GM19467 (cell line): Measurements from ENCODE around the gene CWH43.
"Not testable (repeated sequence)": the region's sequence is repeated elsewhere in the genome, so short reads cannot be mapped to it uniquely, and the experiment has no call there.

Experiments
- ATAC-seq: cut with Tn5 transposase; IDR thresholded peaks from one replicate; pipeline ENCODE4 v1.9.1; 2021; ENCODE audit warnings: mild to moderate bottlenecking, moderate library complexity; ENCODE audit not compliant: unreplicated experiment

CWH43 gene

DNA sequence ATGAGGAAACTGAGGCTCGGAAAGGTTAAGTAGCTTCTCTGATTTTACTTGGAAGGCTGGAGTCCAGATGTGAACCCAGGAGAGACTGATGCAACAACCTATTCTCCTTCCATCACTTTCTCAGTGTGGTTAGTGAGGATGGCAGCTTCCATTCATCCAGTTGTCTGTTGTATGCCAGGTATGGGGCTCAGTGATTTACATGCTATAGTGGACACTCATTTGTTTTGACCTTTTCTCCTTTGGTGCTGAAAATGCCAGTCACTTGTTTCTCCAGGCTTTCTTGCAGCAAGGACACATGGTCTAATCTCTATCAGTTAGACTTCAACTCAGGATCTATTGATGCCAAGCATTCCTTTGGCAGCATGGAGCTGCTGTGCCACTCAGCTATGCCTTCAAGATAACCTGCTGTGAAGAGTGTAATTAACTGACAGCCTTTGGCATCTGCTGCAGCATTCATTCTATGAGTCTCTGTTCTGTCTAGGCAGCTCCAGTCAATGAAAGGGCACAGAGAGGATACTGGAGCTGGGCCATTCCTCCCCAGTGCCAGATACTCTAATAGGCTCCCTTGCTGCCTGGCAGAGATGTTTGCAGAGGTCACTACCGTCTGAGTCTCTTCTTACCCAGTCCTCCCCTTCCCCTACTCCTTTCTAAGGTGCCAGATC lies 11.0 kb upstream of the CWH43 start:
- no peak for ATAC-seq

DNA sequence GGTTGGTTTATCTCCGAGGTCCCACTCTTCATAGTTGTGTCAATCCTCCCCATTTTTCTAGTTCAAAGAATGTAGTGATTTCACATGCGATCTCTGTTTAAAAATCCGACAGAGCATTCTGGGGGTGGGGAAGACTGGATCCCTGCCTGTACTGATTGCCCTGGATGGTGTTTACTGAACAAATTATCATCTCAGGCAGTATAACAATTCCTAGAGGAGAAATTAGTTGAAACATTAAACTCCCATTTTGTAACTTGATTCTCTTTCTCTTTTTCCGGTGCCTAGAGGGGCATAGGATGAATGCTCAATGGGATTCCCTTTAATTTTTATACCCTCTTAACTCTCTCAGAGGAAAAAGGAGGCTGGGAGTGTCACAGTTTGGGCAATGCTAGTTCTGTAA lies 10.0 kb upstream of the CWH43 start:
- no peak for ATAC-seq

DNA sequence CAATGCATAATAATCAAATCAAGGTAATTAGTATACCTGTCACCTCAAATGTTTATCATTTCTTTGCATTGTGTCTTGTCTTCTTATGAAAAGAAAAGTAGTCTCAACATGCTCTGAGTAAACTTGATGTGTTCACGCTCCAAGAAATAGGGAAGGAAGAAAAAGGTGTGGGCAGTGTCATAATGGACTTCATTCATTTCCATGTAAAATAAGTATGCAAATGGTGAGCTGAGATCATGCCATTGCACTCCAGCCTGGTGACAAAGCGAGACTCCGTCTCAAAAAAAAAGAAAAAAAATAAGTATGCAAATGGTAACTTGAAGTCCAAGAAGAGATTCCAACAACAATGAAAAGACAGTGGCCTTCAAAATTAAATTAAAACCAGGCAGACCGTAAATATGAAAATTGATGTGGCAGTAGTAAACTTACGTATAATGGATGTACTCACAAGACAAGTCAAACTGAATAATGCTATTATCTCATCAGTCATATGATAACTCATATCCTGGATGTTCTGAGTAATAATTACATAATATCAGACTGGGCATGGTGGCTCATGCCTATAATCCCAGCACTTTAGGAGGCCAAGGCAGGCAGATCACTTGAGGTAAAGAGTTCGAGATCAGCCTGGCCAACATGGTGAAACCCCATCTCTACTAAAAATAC lies 6.0 kb upstream of the CWH43 start:
- no peak for ATAC-seq

- ATAC-seq = not testable (repeated sequence)
Measured at GRCh38 chr4:48984005-48984404, 2.1 kb upstream of the CWH43 start.

DNA sequence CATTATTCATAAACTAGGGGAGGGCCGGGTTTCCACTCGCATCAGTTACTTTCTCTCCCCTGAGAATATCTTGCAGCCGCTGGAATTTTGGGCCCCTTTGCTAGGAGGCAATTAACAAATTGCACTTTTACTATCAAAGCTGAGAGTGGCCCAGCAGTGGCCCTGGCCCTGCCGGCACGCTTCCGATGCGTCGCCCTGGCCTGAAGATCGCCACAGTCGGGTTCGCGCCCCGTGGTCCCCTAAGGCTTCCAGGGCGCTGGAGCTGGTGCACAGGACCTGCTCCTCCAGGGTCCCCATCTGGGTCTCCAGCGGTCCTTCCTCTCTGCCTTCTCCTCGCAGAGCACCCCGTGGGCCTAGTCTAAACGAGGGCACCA lies 486 bp upstream of the CWH43 start:
- ATAC-seq = no peak

DNA sequence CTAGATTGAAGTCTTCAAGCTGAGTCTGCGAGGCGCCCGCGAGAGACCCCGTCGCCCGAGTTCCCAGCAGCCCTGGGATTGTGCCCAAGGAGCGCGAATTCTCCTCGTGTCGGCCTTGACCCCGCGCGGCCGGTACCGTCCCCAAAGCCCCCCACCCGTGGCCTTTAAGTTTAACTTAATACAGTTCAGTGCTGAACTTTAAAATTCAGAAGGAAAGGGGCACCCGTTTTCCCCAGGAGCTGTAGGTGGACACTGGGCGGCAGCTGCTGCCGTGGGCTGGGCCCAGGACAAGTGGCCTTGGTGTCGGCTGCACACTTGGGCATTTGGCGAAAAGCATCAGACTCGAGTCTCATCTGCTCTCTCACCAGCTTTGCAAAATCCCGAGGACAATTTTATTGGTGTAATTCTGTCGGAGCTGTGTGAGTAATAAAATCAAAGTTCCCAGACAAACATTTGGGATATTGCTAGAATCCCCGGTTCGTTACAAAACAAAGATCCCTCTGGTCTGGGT lies 634 bp downstream of the CWH43 start:
- ATAC-seq = no peak

- ATAC-seq = no peak
Measured at GRCh38 chr4:48989461-48990203, 3.6 kb downstream of the CWH43 start.

- no peak for ATAC-seq
Measured at GRCh38 chr4:48991357-48991756, 5.3 kb downstream of the CWH43 start.

- no peak for ATAC-seq
Measured at GRCh38 chr4:48997962-48998361, 11.9 kb downstream of the CWH43 start.

GRCh38 chr4:48998440-48998839 lies 12.4 kb downstream of the CWH43 start:
- no peak for ATAC-seq

DNA sequence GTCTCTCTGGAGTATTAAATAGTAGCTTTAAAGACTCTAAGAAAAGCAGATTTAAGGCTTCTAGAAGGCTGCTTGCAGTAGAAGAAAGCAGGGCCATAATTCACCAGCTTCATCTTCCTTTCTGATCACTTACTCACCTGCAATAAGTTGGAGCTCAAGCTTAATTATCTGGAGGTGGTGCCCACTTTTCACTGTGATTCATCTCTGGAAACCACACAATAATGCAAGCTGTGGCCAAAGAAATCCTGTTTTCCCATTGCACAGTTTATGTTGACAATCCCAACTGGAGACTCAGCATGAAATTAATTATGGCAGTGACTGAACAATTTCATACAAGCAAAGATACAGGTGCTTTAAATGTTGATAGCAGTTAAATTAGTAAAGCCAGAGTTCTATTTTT lies 14.7 kb downstream of the CWH43 start:
- ATAC-seq = no peak

GRCh38 chr4:49002931-49003330 lies 16.9 kb downstream of the CWH43 start:
- no peak for ATAC-seq

DNA sequence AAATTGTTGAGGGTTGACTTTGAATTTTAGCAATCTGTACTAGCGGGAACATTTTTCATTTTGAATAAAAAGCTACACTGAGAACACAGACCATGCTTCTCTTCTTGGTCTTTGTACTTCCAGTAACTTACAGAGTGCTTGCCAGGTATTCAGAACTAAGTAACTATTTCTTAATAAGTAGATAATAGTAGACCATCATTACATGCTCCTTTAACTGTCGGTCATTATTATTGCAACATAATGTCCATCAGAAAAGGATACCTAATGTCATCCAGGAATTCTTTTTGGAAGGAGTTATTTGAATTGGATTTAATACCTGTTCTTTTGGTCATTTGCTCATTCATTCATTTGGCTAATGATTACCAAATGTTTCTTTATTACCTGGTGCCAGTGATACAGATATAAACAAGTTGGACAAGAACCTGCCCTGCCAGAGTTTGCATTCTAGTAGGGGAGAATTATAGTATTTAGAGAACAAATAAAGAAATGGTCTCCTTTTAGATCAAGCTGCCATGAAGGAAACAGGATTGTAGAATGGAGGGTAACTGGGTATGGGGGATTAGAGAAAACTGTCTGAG lies 32.7 kb downstream of the CWH43 start:
- no peak for ATAC-seq

DNA sequence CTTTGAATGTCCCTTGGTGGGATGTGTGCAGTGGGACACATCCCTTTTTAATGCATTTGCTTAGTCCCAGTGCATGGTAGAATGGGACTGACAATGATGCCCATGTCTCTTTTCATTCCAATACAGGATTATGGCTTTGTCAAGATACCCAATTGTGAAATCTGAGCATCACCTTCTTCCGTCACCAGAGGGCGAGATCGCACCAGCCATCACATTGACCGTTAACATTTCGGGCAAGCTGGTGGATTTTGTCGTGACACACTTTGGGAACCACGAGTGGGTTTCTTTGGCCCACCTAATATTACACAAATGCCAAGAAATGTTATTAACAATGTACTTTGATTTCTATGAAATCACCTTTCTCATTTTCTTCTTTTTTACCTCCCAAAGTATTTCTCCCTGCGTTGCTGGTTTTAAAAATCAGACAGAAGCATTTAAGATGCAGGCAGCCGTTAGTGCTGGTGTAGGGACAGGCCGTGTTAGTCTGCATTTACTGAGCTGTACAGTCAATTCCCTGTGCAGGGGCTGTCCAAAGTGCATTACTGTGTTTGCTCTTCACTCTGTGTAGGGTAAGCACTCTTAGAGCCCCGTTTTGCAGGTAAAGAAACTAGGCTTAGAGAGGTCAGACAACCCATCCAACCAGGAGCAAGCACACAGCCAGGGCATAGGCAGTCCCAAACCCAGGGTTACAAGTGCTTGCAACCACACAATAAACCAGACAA lies 46.5 kb downstream of the CWH43 start:
- ATAC-seq = no peak

- no peak for ATAC-seq
Measured at GRCh38 chr4:49036528-49036927, 50.5 kb downstream of the CWH43 start.

- no peak for ATAC-seq
Measured at GRCh38 chr4:49044270-49044669, 58.2 kb downstream of the CWH43 start.

DNA sequence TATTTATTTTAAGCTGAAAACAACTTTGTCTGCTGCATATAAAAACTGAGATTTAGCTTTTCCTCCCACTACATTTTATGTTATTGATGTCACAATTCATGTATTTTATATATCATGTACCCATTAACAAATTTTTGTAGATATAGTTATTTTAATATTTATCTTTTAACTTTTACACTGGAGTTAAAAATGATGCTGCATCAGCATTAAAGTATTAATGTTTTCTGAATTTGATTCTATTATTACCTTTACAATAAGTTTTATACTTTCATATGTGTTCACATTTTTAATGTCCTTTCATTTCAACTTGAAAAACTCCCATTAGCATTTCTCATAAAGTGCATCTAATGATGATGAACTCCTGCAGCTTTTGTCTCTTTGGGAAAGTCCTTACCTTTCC lies 72.2 kb downstream of the CWH43 start:
- ATAC-seq = no peak

- no peak for ATAC-seq
Measured at GRCh38 chr4:49063670-49064069, 77.6 kb downstream of the CWH43 start.

DNA sequence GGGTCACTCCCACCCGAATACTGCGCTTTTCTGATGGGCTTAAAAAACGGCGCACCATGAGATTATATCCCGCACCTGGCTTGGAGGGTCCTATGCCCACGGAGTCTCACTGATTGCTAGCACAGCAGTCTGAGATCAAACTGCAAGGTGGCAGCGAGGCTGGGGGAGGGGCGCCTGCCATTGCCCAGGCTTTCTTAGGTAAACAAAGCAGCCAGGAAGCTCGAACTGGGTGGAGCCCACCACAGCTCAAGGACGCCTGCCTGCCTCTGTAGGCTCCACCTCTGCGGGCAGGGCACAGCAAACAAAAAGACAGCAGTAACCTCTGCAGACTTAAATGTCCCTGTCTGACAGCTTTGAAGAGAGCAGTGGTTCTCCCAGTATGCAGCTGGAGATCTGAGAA lies 86.1 kb downstream of the CWH43 start:
- ATAC-seq = not testable (repeated sequence)

DNA sequence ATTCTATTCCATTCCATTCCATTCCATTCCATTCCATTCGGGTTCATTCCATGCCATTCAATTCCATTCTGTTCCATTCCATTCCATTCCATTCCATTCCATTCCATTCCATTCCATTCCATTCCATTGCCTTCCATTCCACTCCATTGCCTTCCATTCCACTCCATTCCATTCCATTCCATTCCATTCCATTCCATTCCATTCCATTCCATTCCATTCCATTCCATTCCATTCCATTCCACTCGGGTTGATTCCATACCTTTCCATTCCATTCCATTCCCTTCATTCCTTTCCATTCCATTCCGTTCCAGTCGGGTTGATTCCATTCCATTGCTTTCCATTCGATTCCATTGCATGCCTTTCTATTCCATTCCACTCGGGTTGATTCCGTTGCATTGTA lies 105.8 kb downstream of the CWH43 start:
- ATAC-seq = peak; percentile 26

- ATAC-seq = peak; percentile 54
Measured at GRCh38 chr4:49092608-49093135, 106.6 kb downstream of the CWH43 start.
